K562 (cell line): ENCODE results near the gene BNC1.

Source experiments
- CBX5 ChIP-seq: IDR thresholded peaks from 2 replicates; pipeline ENCODE4 v1.6.1; 2014; ENCODE audit warnings: low read depth, borderline replicate concordance
- EP300 ChIP-seq: IDR thresholded peaks from 2 replicates; pipeline ENCODE4 v1.6.1; 2012; ENCODE audit warnings: low read length, improper control_type of control experiment
- FOXP4 ChIP-seq: sonication (generic); formaldehyde crosslinking; IDR thresholded peaks from 2 replicates; pipeline ENCODE4 v1.8.0; 2022; ENCODE audit warnings: mild to moderate bottlenecking, missing genetic modification reagents, borderline replicate concordance
- HDAC1 ChIP-seq, 2 experiments: fragments of 450-650 bp; IDR thresholded peaks; 2 replicates each; pipeline ENCODE4 v1.6.1; 2016 to 2017; ENCODE audit warnings: inconsistent platforms in 1 of 2, mild to moderate bottlenecking in 1 of 2, moderate library complexity in 1 of 2
- POLR2AphosphoS5 ChIP-seq: IDR thresholded peaks from 2 replicates; pipeline ENCODE4 v1.6.1; 2011; ENCODE audit warnings: mild to moderate bottlenecking, low read depth, low read length, moderate library complexity; ENCODE audit not compliant: control insufficient read depth, insufficient read depth

- TF ChIP-seq CBX5 (no peak), POLR2AphosphoS5 (no peak), HDAC1 (IDR thresholded peaks at IDR 0.05) (no peak), FOXP4 (CRISPR knock-in tag) (no peak), EP300 (no peak)
These were observed 40.3 kb upstream of the BNC1 start for GRCh38 chr15:83324799-83325198.
